OCI-LY3 (cell line): ENCODE measurements around the gene EHBP1L1.

Experiments used
- H2AFZ ChIP-seq: fragments of 200-600, 300-600 bp; shearing (Covaris generic); 2 replicates; pipeline ENCODE4 v1.6.0; 2014; ENCODE audit warnings: antibody characterized with exemption, low read depth, low read length
- H3K27ac ChIP-seq: fragments of 200-600, 300-600 bp; sonication (generic); 2 replicates; pipeline ENCODE4 v1.5.1; 2014; ENCODE audit warnings: mild to moderate bottlenecking, low read length, moderate library complexity, mixed read lengths
- H3K27me3 ChIP-seq: fragments of 200-600, 300-600 bp; sonication (generic); 2 replicates; pipeline ENCODE4 v1.6.1; 2014; ENCODE audit warnings: low read depth, low read length, mixed read lengths
- H3K36me3 ChIP-seq: fragments of 200-600, 300-600 bp; sonication (generic); replicated peaks from 2 replicates; pipeline ENCODE3; 2014; ENCODE audit warnings: low read depth, low read length, mixed read lengths
- H3K4me1 ChIP-seq: fragments of 300-600, 200-600 bp; sonication (generic); 2 replicates; pipeline ENCODE4 v1.6.1; 2014; ENCODE audit warnings: low read length, mixed read lengths
- H3K4me2 ChIP-seq: fragments of 200-600, 300-600 bp; sonication (generic); 2 replicates; pipeline ENCODE4 v1.6.1; 2014; ENCODE audit warnings: low read length, mixed read lengths
- H3K4me3 ChIP-seq: fragments of 300-600, 200-600 bp; sonication (generic); 2 replicates; pipeline ENCODE4 v1.5.1; 2014; ENCODE audit warnings: antibody characterized with exemption, mild to moderate bottlenecking, low read length, moderate library complexity
- H3K79me2 ChIP-seq: fragments of 300-600, 200-600 bp; shearing (Covaris generic); 2 replicates; pipeline ENCODE4 v1.6.1; 2014; ENCODE audit warnings: mild to moderate bottlenecking, low read length, mixed read lengths
- H3K9ac ChIP-seq: fragments of 300-600, 200-600 bp; shearing (Covaris generic); 2 replicates; pipeline ENCODE4 v1.6.0; 2014; ENCODE audit warnings: mild to moderate bottlenecking, low read length, moderate library complexity
- H3K9me3 ChIP-seq: fragments of 200-600, 300-600 bp; shearing (Covaris generic); 2 replicates; pipeline ENCODE4 v1.6.1; 2014; ENCODE audit warnings: low read length, mixed read lengths; ENCODE audit not compliant: insufficient read depth
- H4K20me1 ChIP-seq: fragments of 200-600, 300-600 bp; sonication (generic); 2 replicates; pipeline ENCODE4 v1.6.1; 2016; ENCODE audit warnings: low read length, mixed read lengths; ENCODE audit not compliant: insufficient read depth
- CTCF ChIP-seq: fragments of 200-600, 300-600 bp; sonication (generic); IDR thresholded peaks from 2 replicates; pipeline ENCODE4 v1.5.1; 2014; ENCODE audit warnings: antibody characterized with exemption, low read length, low read depth
- EZH2phosphoT487 ChIP-seq: fragments of 200-600 bp; shearing (Covaris generic); IDR thresholded peaks from 2 replicates; pipeline ENCODE4 v1.6.1; 2018; ENCODE audit warnings: antibody characterized with exemption, mixed run types, low read depth

The EHBP1L1 gene

DNA sequence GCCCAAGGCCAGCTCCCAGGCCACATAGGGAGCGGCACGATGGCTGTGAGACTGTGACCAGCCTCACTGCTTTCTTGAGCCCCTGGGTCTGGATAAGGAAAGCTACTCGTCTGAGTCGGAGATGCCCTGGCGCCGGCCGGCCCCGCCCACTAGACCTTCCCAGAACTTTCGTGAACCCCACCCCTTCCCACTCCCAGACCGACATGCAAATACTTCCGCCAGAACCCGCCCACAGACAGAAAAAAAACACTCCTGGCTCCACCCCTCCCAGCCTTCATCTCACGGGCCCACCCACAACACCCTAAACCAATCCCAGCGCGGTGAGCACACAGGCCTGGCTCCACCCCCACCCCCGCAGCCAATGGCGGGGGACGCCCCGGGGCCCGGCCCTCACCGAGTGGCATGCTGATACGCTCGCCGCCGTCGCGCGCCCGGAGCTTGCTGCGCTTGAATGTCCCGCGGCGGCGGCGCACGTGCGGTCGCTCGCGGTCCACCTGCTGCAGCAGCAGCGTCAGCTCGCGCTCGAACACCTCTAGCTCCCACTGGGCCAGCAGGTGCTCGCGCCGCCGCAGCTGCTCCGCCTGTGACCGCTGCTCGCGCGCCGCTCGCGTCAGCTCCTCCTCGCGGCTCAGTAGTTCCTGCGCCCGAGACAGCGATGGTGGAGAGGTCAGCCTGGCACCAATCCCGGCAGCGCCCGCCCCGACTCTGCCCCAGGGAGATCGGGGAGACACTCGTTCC lies 31.2 kb downstream of the EHBP1L1 start:
- H3K36me3 ChIP-seq, result peaks cover 49% of the 10 kb centered on the region

GRCh38 chr11:65607614-65608426 lies 32.0 kb downstream of the EHBP1L1 start:
- Histone ChIP-seq H3K4me3 (no peak overlapping the region), H3K79me2 (peaks cover 24% of the 10 kb centered on the region), H3K4me2 (no peak overlapping the region), H3K4me1 (peaks cover 6% of the 10 kb centered on the region; the same call in 1 of the 2 replicates), H3K9me3 (no peaks in the 10 kb centered on the region), H3K9ac (no peak overlapping the region), H3K27ac (no peak overlapping the region), H3K36me3 (peaks cover 49% of the 10 kb centered on the region), H3K27me3 (no peaks in the 10 kb centered on the region), H4K20me1 (peaks cover 4% of the 10 kb centered on the region), H2AFZ (no peak overlapping the region)
- no peak for TF ChIP-seq EZH2phosphoT487
- TF ChIP-seq CTCF, result no peak

More for the DNA sequence above, 31.2 kb downstream of the EHBP1L1 start:
- no peak overlapping the region for H3K4me3 ChIP-seq
- no peaks in the 10 kb centered on the region for H3K27me3 ChIP-seq
- H3K79me2 ChIP-seq, result peaks cover 17% of the 10 kb centered on the region
- no peaks in the 10 kb centered on the region; the same call in 1 of the 2 replicates for H3K4me1 ChIP-seq
- H2AFZ ChIP-seq, result no peak overlapping the region
- H3K9ac ChIP-seq, result no peak overlapping the region
- H3K27ac ChIP-seq, result no peak overlapping the region
- H3K4me2 ChIP-seq, result no peak overlapping the region
- peaks cover 4% of the 10 kb centered on the region for H4K20me1 ChIP-seq
- no peaks in the 10 kb centered on the region for H3K9me3 ChIP-seq
- TF ChIP-seq CTCF, result no peak
- no peak for TF ChIP-seq EZH2phosphoT487

GRCh38 chr11:65609229-65609628 lies 33.4 kb downstream of the EHBP1L1 start:
- H3K27me3 ChIP-seq, result no peaks in the 10 kb centered on the region
- H3K9me3 ChIP-seq, result no peaks in the 10 kb centered on the region
- no peak overlapping the region for H3K4me3 ChIP-seq
- H3K4me2 ChIP-seq, result no peak overlapping the region
- no peak overlapping the region for H2AFZ ChIP-seq
- TF ChIP-seq EZH2phosphoT487, result no peak
- no peak for TF ChIP-seq CTCF
- no peak overlapping the region for H3K9ac ChIP-seq
- H4K20me1 ChIP-seq, result peaks cover 4% of the 10 kb centered on the region
- peaks cover 13% of the 10 kb centered on the region for H3K4me1 ChIP-seq
- H3K27ac ChIP-seq, result no peak overlapping the region
- peaks cover 42% of the 10 kb centered on the region for H3K36me3 ChIP-seq
- H3K79me2 ChIP-seq, result peaks cover 39% of the 10 kb centered on the region

- Histone ChIP-seq H3K27me3 (no peaks in the 10 kb centered on the region), H3K9me3 (no peaks in the 10 kb centered on the region), H3K79me2 (peaks cover 43% of the 10 kb centered on the region), H3K36me3 (peaks cover 38% of the 10 kb centered on the region), H3K4me2 (no peak overlapping the region), H3K4me1 (peaks cover 13% of the 10 kb centered on the region), H3K4me3 (no peak overlapping the region), H3K9ac (no peak overlapping the region), H2AFZ (no peak overlapping the region), H3K27ac (no peak overlapping the region), H4K20me1 (peaks cover 4% of the 10 kb centered on the region)
- TF ChIP-seq EZH2phosphoT487 (no peak), CTCF (no peak)
Observed at GRCh38 chr11:65609665-65610064, 33.8 kb downstream of the EHBP1L1 start.
